Fibroblast of lung (primary cell): ENCODE data around the gene SHISA5.

ENCODE experiments used
- CTCF ChIP-seq, 2 donors: IDR thresholded peaks in 1 of 2; conservative IDR thresholded peaks in 1 of 2; 1 replicate in 1 of 2; 2 replicates in 1 of 2; pipeline ENCODE4 v1.5.1; 2011 to 2012; ENCODE audit warnings: low read length in 2 of 2, control low read depth in 1 of 2, inconsistent platforms in 1 of 2, low read depth in 1 of 2, mild to moderate bottlenecking in 1 of 2
- EZH2 ChIP-seq: IDR thresholded peaks from 2 replicates; pipeline ENCODE4 v1.5.1; 2012; ENCODE audit warnings: low read length, control low read depth, mild to moderate bottlenecking; ENCODE audit errors: missing control alignments

GRCh38 chr3:48467473-48468267, 36.3 kb downstream of the SHISA5 start:
- TF ChIP-seq CTCF (conservative IDR thresholded peaks at IDR 0.05 in 1 of 2, IDR thresholded peaks at IDR 0.05 in 1 of 2; ENCODE audit: low read depth in 1 of 2, low read length in 2 of 2) = no peak
- no peak for TF ChIP-seq EZH2
